ENCODE data around the gene KDM5B.
"Not testable (repeated sequence)": the region's sequence is repeated elsewhere in the genome, so short reads cannot be mapped to it uniquely, and the experiment has no call there.

Gene KDM5B

GRCh38 chr1:202723708-202724107 is 84.5 kb downstream of the KDM5B start:
- ATAC-seq (no peak), DNase-seq (ENCODE audit: low spot score in 2 of 2) (peak in 1 of 2 donors; percentile 40)
- no peak overlapping the region for H3K4me3 Mint-ChIP-seq
- peaks cover 34% of the 10 kb centered on the region for H3K36me3 Mint-ChIP-seq
- H3K9me3 Mint-ChIP-seq, result no peaks in the 10 kb centered on the region
- H3K27ac Mint-ChIP-seq, result no peak overlapping the region
- no peaks in the 10 kb centered on the region for H3K4me1 Mint-ChIP-seq

- not testable (repeated sequence) for ATAC-seq, H3K4me3 Mint-ChIP-seq
Observed at GRCh38 chr1:202723046-202723445, 85.2 kb downstream of the KDM5B start.

GRCh38 chr1:202716654-202717053 is 91.6 kb downstream of the KDM5B start:
- DNase-seq (ENCODE audit: low spot score in 2 of 2), result no peak
- no peaks in the 10 kb centered on the region for H3K9me3 Mint-ChIP-seq
- no peaks in the 10 kb centered on the region for H3K36me3 Mint-ChIP-seq
- H3K4me3 Mint-ChIP-seq, result no peak overlapping the region
- ATAC-seq, result no peak
- H3K4me1 Mint-ChIP-seq, result no peaks in the 10 kb centered on the region
- no peak overlapping the region for H3K27ac Mint-ChIP-seq

More at GRCh38 chr1:202723046-202723445, 85.2 kb downstream of the KDM5B start:
- H3K9me3 Mint-ChIP-seq, H3K4me1 Mint-ChIP-seq, H3K27ac Mint-ChIP-seq: not testable (repeated sequence)
- DNase-seq (ENCODE audit: low spot score in 2 of 2), result peak in 1 of 2 donors; percentile 44
- peaks cover 27% of the 10 kb centered on the region for H3K36me3 Mint-ChIP-seq

GRCh38 chr1:202714202-202714601 is 94.0 kb downstream of the KDM5B start:
- not testable (repeated sequence) for DNase-seq (ENCODE audit: low spot score in 2 of 2); H3K4me3 Mint-ChIP-seq; H3K9me3 Mint-ChIP-seq; H3K4me1 Mint-ChIP-seq; H3K36me3 Mint-ChIP-seq; H3K27ac Mint-ChIP-seq; ATAC-seq

- H3K9me3 Mint-ChIP-seq, result no peaks in the 10 kb centered on the region
- H3K36me3 Mint-ChIP-seq, result no peaks in the 10 kb centered on the region
- peaks cover 6% of the 10 kb centered on the region for H3K4me1 Mint-ChIP-seq
- DNase-seq (ENCODE audit: low spot score in 2 of 2) (no peak), ATAC-seq (no peak)
- no peak overlapping the region for H3K27ac Mint-ChIP-seq
- H3K4me3 Mint-ChIP-seq, result no peak overlapping the region
Observed at GRCh38 chr1:202713110-202713509, 95.1 kb downstream of the KDM5B start.

GRCh38 chr1:202711949-202712635 is 96.1 kb downstream of the KDM5B start:
- Mint-ChIP-seq H3K27ac (no peak overlapping the region), H3K4me1 (peaks cover 6% of the 10 kb centered on the region), H3K9me3 (no peaks in the 10 kb centered on the region), H3K4me3 (no peak overlapping the region), H3K36me3 (no peaks in the 10 kb centered on the region)
- DNase-seq (ENCODE audit: low spot score in 2 of 2) (no peak), ATAC-seq (no peak)

- Mint-ChIP-seq H3K27ac (no peak within 1 kb of the TSS), H3K4me1 (peaks cover 6% of the 10 kb centered on the region), H3K9me3 (no peaks in the 10 kb centered on the region), H3K4me3 (peak within 1 kb of the TSS; percentile 2), H3K36me3 (no peaks in the 10 kb centered on the region)
- ATAC-seq (peak; percentile 32), DNase-seq (ENCODE audit: low spot score in 2 of 2) (no peak)
Observed at GRCh38 chr1:202710070-202711045, 97.9 kb downstream of the KDM5B start, which contains the start of gene SYT2. Gene SYT2, minus strand, starts transcription at chr1:202710454. Its CDS starts 104,682 bp downstream, at chr1:202605772.

- Mint-ChIP-seq H3K9me3 (no peaks in the 10 kb centered on the region), H3K4me1 (peaks cover 6% of the 10 kb centered on the region), H3K36me3 (no peaks in the 10 kb centered on the region), H3K4me3 (no peak overlapping the region), H3K27ac (no peak overlapping the region)
- no peak for ATAC-seq
- no peak for DNase-seq (ENCODE audit: low spot score in 2 of 2)
Observed at GRCh38 chr1:202709276-202710041, 98.8 kb downstream of the KDM5B start.

GRCh38 chr1:202708456-202709275 is 99.6 kb downstream of the KDM5B start:
- no peak for ATAC-seq
- no peak overlapping the region for H3K4me3 Mint-ChIP-seq
- no peak overlapping the region for H3K27ac Mint-ChIP-seq

GRCh38 chr1:202706851-202707250 is 101.4 kb downstream of the KDM5B start:
- Mint-ChIP-seq H3K27ac (no peak overlapping the region), H3K4me3 (no peak overlapping the region), H3K9me3 (no peaks in the 10 kb centered on the region), H3K4me1 (peaks cover 6% of the 10 kb centered on the region), H3K36me3 (no peaks in the 10 kb centered on the region)
- ATAC-seq, result no peak
- no peak for DNase-seq (ENCODE audit: low spot score in 2 of 2)

More at GRCh38 chr1:202708456-202709275, 99.6 kb downstream of the KDM5B start:
- Mint-ChIP-seq H3K9me3 (no peaks in the 10 kb centered on the region), H3K4me1 (peaks cover 6% of the 10 kb centered on the region), H3K36me3 (no peaks in the 10 kb centered on the region)
- DNase-seq (ENCODE audit: low spot score in 2 of 2), result no peak

- ATAC-seq (no peak), DNase-seq (ENCODE audit: low spot score in 2 of 2) (no peak)
- peaks cover 6% of the 10 kb centered on the region for H3K4me1 Mint-ChIP-seq
- H3K36me3 Mint-ChIP-seq, result no peaks in the 10 kb centered on the region
- no peak overlapping the region for H3K27ac Mint-ChIP-seq
- no peak overlapping the region for H3K4me3 Mint-ChIP-seq
- no peaks in the 10 kb centered on the region for H3K9me3 Mint-ChIP-seq
Observed at GRCh38 chr1:202704601-202705000, 103.6 kb downstream of the KDM5B start.

- Mint-ChIP-seq H3K4me3 (no peak overlapping the region), H3K36me3 (no peaks in the 10 kb centered on the region), H3K27ac (no peak overlapping the region), H3K9me3 (no peaks in the 10 kb centered on the region), H3K4me1 (peaks cover 4% of the 10 kb centered on the region)
- DNase-seq (ENCODE audit: low spot score in 2 of 2) (no peak), ATAC-seq (no peak)
Observed at GRCh38 chr1:202703191-202703590, 105.0 kb downstream of the KDM5B start.

- Mint-ChIP-seq H3K4me3 (no peak overlapping the region), H3K9me3 (no peaks in the 10 kb centered on the region), H3K27ac (no peak overlapping the region)
Observed at GRCh38 chr1:202702088-202702487, 106.1 kb downstream of the KDM5B start.

GRCh38 chr1:202701200-202701599 is 107.0 kb downstream of the KDM5B start:
- no peaks in the 10 kb centered on the region for H3K9me3 Mint-ChIP-seq
- H3K27ac Mint-ChIP-seq, result no peak overlapping the region
- ATAC-seq (no peak), DNase-seq (ENCODE audit: low spot score in 2 of 2) (no peak)
- H3K4me3 Mint-ChIP-seq, result no peak overlapping the region
- no peaks in the 10 kb centered on the region for H3K36me3 Mint-ChIP-seq
- H3K4me1 Mint-ChIP-seq, result peaks cover 6% of the 10 kb centered on the region

More at GRCh38 chr1:202702088-202702487, 106.1 kb downstream of the KDM5B start:
- H3K36me3 Mint-ChIP-seq, result no peaks in the 10 kb centered on the region
- no peak for ATAC-seq
- DNase-seq (ENCODE audit: low spot score in 2 of 2), result no peak
- peaks cover 6% of the 10 kb centered on the region for H3K4me1 Mint-ChIP-seq
